Activated T-cell treated with anti-CD3 and anti-CD28 coated beads, Interleukin-2, amount 50 U/mL, for 4 hours (primary cell): ENCODE results near the gene R3HCC1L. TPM values are rescaled to one million over a fixed set of nuclear protein-coding genes. Genes with fewer than 3 reads are reported as not detected.
"Not testable (repeated sequence)": the region's sequence is repeated elsewhere in the genome, so short reads cannot be mapped to it uniquely, and the experiment has no call there.

Source experiments
- ATAC-seq, 2 donors: fragments of 200-7000 bp; cut with Tn5 transposase; one replicate each; pipeline ENCODE4 v1.10.0; 2021
- DNase-seq: peaks from one replicate; pipeline ENCODE4 v3.0.0-alpha.2; 2020
- H3K27me3 Mint-ChIP-seq: one replicate; pipeline ENCODE4 v1.8.0; 2021; ENCODE audit warnings: low read depth, mixed read lengths
- H3K36me3 Mint-ChIP-seq: one replicate; pipeline ENCODE4 v1.8.0; 2022; ENCODE audit warnings: mixed read lengths; ENCODE audit not compliant: insufficient read depth
- H3K4me1 Mint-ChIP-seq: one replicate; pipeline ENCODE4 v1.8.0; 2021; ENCODE audit warnings: low read depth, mixed read lengths
- H3K4me3 Mint-ChIP-seq: one replicate; pipeline ENCODE4 v1.8.0; 2021; ENCODE audit warnings: mild to moderate bottlenecking, moderate library complexity, mixed read lengths
- H3K9me3 Mint-ChIP-seq: one replicate; pipeline ENCODE4 v1.8.0; 2021; ENCODE audit warnings: mixed read lengths
- total RNA-seq, 3 donors: library from RNA; stranded (reverse); gene quantifications; one replicate each; pipeline ENCODE4 v1.2.1, GENCODE V29; 2021

R3HCC1L gene
- total RNA-seq, 3 donors from 2014 or later, result 16.8 to 19.6 (median 18.9) TPM

- Mint-ChIP-seq H3K36me3 (peaks cover 13% of the 10 kb centered on the region), H3K27me3 (no peaks in the 10 kb centered on the region), H3K9me3 (no peaks in the 10 kb centered on the region), H3K4me3 (no peak overlapping the region), H3K4me1 (peaks cover 69% of the 10 kb centered on the region)
- DNase-seq (no peak), ATAC-seq (peak; percentile 79 to 82)
Measured at GRCh38 chr10:98141484-98142073, 7.1 kb downstream of the R3HCC1L start.

GRCh38 chr10:98144985-98145384 lies 10.5 kb downstream of the R3HCC1L start:
- DNase-seq (no peak), ATAC-seq (no peak)
- peaks cover 58% of the 10 kb centered on the region for H3K4me1 Mint-ChIP-seq
- H3K27me3 Mint-ChIP-seq, result no peaks in the 10 kb centered on the region
- peaks cover 36% of the 10 kb centered on the region for H3K36me3 Mint-ChIP-seq
- peaks cover 27% of the 10 kb centered on the region for H3K9me3 Mint-ChIP-seq
- H3K4me3 Mint-ChIP-seq, result no peak overlapping the region

GRCh38 chr10:98149858-98150257 lies 15.4 kb downstream of the R3HCC1L start:
- Mint-ChIP-seq H3K27me3 (no peaks in the 10 kb centered on the region), H3K36me3 (peaks cover 50% of the 10 kb centered on the region), H3K4me1 (peaks cover 28% of the 10 kb centered on the region), H3K4me3 (no peak overlapping the region), H3K9me3 (peaks cover 41% of the 10 kb centered on the region)
- DNase-seq, result no peak
- ATAC-seq, result no peak

- Mint-ChIP-seq H3K27me3 (no peaks in the 10 kb centered on the region), H3K9me3 (peaks cover 41% of the 10 kb centered on the region), H3K4me3 (no peak overlapping the region), H3K36me3 (peaks cover 46% of the 10 kb centered on the region), H3K4me1 (peaks cover 27% of the 10 kb centered on the region)
- DNase-seq, result no peak
- no peak for ATAC-seq
Measured at GRCh38 chr10:98150544-98150943, 16.1 kb downstream of the R3HCC1L start.

GRCh38 chr10:98152778-98153177 lies 18.3 kb downstream of the R3HCC1L start:
- not testable (repeated sequence) for H3K27me3 Mint-ChIP-seq, H3K4me3 Mint-ChIP-seq, DNase-seq, ATAC-seq
- Mint-ChIP-seq H3K36me3 (peaks cover 49% of the 10 kb centered on the region), H3K4me1 (peaks cover 26% of the 10 kb centered on the region), H3K9me3 (peaks cover 31% of the 10 kb centered on the region)

- peaks cover 27% of the 10 kb centered on the region for H3K9me3 Mint-ChIP-seq
- not testable (repeated sequence) for ATAC-seq, DNase-seq, H3K4me3 Mint-ChIP-seq, H3K27me3 Mint-ChIP-seq
- peaks cover 46% of the 10 kb centered on the region for H3K36me3 Mint-ChIP-seq
- H3K4me1 Mint-ChIP-seq, result peaks cover 26% of the 10 kb centered on the region
Measured at GRCh38 chr10:98153213-98153958, 18.9 kb downstream of the R3HCC1L start.

- H3K36me3 Mint-ChIP-seq, result peaks cover 44% of the 10 kb centered on the region
Measured at GRCh38 chr10:98154076-98154475, 19.6 kb downstream of the R3HCC1L start.

GRCh38 chr10:98158576-98158975 lies 24.1 kb downstream of the R3HCC1L start:
- Mint-ChIP-seq H3K36me3 (peaks cover 20% of the 10 kb centered on the region), H3K9me3 (no peaks in the 10 kb centered on the region), H3K27me3 (no peaks in the 10 kb centered on the region), H3K4me3 (no peak overlapping the region), H3K4me1 (peaks cover 20% of the 10 kb centered on the region)
- ATAC-seq (no peak), DNase-seq (no peak)

More at GRCh38 chr10:98154076-98154475, 19.6 kb downstream of the R3HCC1L start:
- no peaks in the 10 kb centered on the region for H3K27me3 Mint-ChIP-seq
- H3K4me1 Mint-ChIP-seq, result peaks cover 26% of the 10 kb centered on the region
- ATAC-seq (no peak), DNase-seq (no peak)
- no peak overlapping the region for H3K4me3 Mint-ChIP-seq
- peaks cover 22% of the 10 kb centered on the region for H3K9me3 Mint-ChIP-seq

- Mint-ChIP-seq H3K36me3 (peaks cover 30% of the 10 kb centered on the region), H3K4me1 (peaks cover 23% of the 10 kb centered on the region), H3K9me3 (no peaks in the 10 kb centered on the region), H3K4me3 (no peak overlapping the region), H3K27me3 (no peaks in the 10 kb centered on the region)
- ATAC-seq, result no peak
- DNase-seq, result no peak
Measured at GRCh38 chr10:98163941-98164340, 29.5 kb downstream of the R3HCC1L start.

- ATAC-seq (no peak), DNase-seq (no peak)
- H3K9me3 Mint-ChIP-seq, result no peaks in the 10 kb centered on the region
- H3K4me1 Mint-ChIP-seq, result peaks cover 30% of the 10 kb centered on the region
- no peaks in the 10 kb centered on the region for H3K27me3 Mint-ChIP-seq
- H3K36me3 Mint-ChIP-seq, result peaks cover 37% of the 10 kb centered on the region
- H3K4me3 Mint-ChIP-seq, result no peak overlapping the region
Measured at GRCh38 chr10:98167191-98167590, 32.7 kb downstream of the R3HCC1L start.

GRCh38 chr10:98168147-98168546 lies 33.7 kb downstream of the R3HCC1L start:
- Mint-ChIP-seq H3K4me1 (peaks cover 30% of the 10 kb centered on the region), H3K4me3 (no peak overlapping the region), H3K9me3 (no peaks in the 10 kb centered on the region), H3K36me3 (peaks cover 42% of the 10 kb centered on the region), H3K27me3 (no peaks in the 10 kb centered on the region)
- DNase-seq (no peak), ATAC-seq (no peak)

GRCh38 chr10:98168766-98169165 lies 34.3 kb downstream of the R3HCC1L start:
- Mint-ChIP-seq H3K36me3 (peaks cover 44% of the 10 kb centered on the region), H3K4me3 (no peak overlapping the region), H3K27me3 (no peaks in the 10 kb centered on the region), H3K4me1 (peaks cover 30% of the 10 kb centered on the region), H3K9me3 (no peaks in the 10 kb centered on the region)
- DNase-seq (no peak), ATAC-seq (no peak)

- Mint-ChIP-seq H3K4me3 (no peak overlapping the region), H3K9me3 (no peaks in the 10 kb centered on the region), H3K36me3 (peaks cover 45% of the 10 kb centered on the region), H3K27me3 (no peaks in the 10 kb centered on the region), H3K4me1 (peaks cover 30% of the 10 kb centered on the region)
- DNase-seq (no peak), ATAC-seq (no peak)
Measured at GRCh38 chr10:98169379-98169778, 34.9 kb downstream of the R3HCC1L start.

- H3K27me3 Mint-ChIP-seq, result no peaks in the 10 kb centered on the region
- peaks cover 33% of the 10 kb centered on the region for H3K4me1 Mint-ChIP-seq
- peaks cover 41% of the 10 kb centered on the region for H3K36me3 Mint-ChIP-seq
- no peaks in the 10 kb centered on the region for H3K9me3 Mint-ChIP-seq
- ATAC-seq (peak; percentile 46 to 70), DNase-seq (no peak)
- no peak overlapping the region for H3K4me3 Mint-ChIP-seq
Measured at GRCh38 chr10:98170249-98171117, 36.0 kb downstream of the R3HCC1L start.
